Transverse colon (tissue), 4 donors: ENCODE data around the gene RRBP1.

Source experiments
- CTCF ChIP-seq, 5 experiments: fragments of 200-600 bp in 3 of 5; fragments of 450-650 bp in 2 of 5; sonication (generic) in 3 of 5; IDR thresholded peaks; 1 replicate in 2 of 5; 2 replicates in 3 of 5; pipeline ENCODE4 v1.5.1; 2016 to 2017; ENCODE audit warnings: antibody characterized with exemption in 5 of 5, inconsistent platforms in 3 of 5, mild to moderate bottlenecking in 2 of 5, moderate library complexity in 1 of 5
- POLR2AphosphoS5 ChIP-seq, 3 donors: sonication (generic); formaldehyde crosslinking; IDR thresholded peaks; one replicate each; pipeline ENCODE4 v1.6.1; 2016; ENCODE audit warnings: antibody characterized with exemption in 3 of 3

- TF ChIP-seq POLR2AphosphoS5 (IDR thresholded peaks at IDR 0.05) (no peak), CTCF (IDR thresholded peaks at IDR 0.05) (no peak)
Observed at GRCh38 chr20:17637985-17638640, 43.9 kb downstream of the RRBP1 start.
